OCI-LY1 (cell line): ENCODE data around the gene MRPL54.

Source experiments
- CTCF ChIP-seq: fragments of 200-600 bp; sonication (generic), shearing (Covaris generic); IDR thresholded peaks from 2 replicates; pipeline ENCODE4 v1.5.1; 2017; ENCODE audit warnings: mild to moderate bottlenecking, antibody characterized with exemption, low read length, moderate library complexity, mixed read lengths
- EZH2 ChIP-seq: fragments of 200-600 bp; sonication (generic), shearing (Covaris generic); IDR thresholded peaks from 2 replicates; pipeline ENCODE4 v1.8.0; 2017; ENCODE audit warnings: borderline replicate concordance, mixed run types, mild to moderate bottlenecking, antibody characterized with exemption, low read length, moderate library complexity, mixed read lengths

- no peak for TF ChIP-seq CTCF
- no peak for TF ChIP-seq EZH2
These were observed 15.8 kb downstream of the MRPL54 start for GRCh38 chr19:3778104-3778867.
